GM21529 (cell line): ENCODE measurements around the gene SAP30BP.

Experiments
- ATAC-seq: cut with Tn5 transposase; IDR thresholded peaks from one replicate; pipeline ENCODE4 v1.9.1; 2021; ENCODE audit not compliant: unreplicated experiment

Gene SAP30BP

DNA sequence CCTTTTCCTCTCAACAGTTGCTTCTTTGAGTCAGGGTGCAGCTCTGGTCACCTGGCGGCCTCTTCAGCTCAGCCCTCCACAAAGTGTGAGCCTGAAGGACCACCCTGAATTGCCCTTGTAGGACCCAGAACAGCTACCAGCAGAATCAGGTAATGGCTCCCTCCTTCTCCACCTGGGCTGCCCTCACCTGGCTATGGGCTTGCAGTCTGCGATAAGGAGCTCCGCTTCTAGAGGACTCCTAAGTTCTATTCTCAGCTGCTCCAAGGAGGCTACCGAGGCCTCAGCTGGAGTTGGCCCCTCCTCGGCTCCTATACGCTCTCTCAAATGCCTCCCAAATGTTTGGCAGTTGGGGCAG is 20.5 kb upstream of the SAP30BP start:
- no peak for ATAC-seq

- no peak for ATAC-seq
Observed at GRCh38 chr17:75647061-75647460, 20.1 kb upstream of the SAP30BP start.

- ATAC-seq: no peak
Observed at GRCh38 chr17:75647921-75648320, 19.2 kb upstream of the SAP30BP start.

- no peak for ATAC-seq
Observed at GRCh38 chr17:75649687-75650086, 17.5 kb upstream of the SAP30BP start.

DNA sequence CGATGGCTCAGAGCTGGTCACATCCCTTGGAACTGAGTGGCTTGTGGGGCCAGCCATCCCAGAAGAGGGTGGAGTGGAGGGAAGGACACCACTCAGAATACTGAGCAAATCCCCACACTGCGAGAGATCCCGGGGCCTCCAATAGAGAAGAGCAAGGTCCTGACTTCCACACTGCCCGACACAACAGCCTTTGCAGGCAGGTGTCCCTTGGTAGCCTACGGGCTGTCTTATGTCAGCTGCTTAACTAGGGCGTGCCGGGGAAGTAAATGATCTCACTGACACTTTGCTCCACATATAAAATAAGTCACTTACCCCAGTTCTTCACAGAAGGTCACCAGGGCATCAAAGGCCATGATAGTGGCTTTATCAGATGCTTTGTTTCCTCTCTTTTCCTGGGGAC is 16.3 kb upstream of the SAP30BP start:
- ATAC-seq: no peak

DNA sequence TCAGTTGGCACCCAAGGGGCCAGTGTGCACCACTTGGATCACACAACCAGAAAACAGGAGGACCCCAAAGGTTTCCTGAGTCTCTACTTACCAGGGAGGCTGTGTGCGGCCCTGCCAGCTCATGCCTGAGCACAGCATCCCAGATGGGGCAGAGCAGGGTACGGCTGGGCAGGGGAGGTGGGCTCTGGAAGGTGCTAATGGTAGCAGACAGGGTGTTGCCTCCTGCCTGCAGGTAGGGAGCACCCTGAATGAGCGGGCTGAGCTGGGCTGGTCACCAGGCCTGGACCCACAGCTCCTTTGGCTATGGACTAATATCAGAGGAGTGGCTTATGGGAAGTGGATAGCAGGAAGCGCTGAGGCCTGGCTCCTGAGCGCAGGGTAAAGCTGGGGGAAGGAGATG is 14.8 kb upstream of the SAP30BP start:
- ATAC-seq: no peak

DNA sequence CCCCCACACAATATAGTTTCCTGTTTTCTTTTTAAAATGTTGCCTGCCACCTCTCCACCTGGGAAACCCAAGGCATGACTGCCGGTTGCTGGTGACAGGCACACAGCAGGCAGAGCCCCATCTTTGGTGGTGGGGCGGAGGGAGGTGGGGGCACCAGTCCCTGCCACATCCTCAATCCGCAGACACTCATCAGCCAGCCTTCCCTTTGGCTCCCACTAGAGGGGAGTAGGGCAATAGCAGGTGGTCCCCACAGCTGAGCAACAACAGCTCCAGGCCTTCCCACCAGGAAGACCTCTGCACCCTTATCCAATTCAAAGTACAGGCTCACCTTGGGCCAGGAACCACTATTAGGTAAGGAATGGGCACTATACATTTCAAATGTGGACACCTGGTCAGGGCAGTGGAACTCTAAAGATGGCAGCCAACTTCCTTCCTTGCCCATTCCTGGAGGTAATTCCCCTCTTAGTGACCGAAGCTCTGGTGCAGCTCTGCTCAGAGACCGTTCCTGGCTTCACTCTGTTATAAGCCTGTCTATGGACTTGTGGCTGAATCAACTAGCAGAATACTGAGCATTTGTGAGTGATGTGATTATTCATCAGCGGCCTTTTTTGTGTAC is 14.1 kb upstream of the SAP30BP start:
- ATAC-seq: no peak

- no peak for ATAC-seq
Observed at GRCh38 chr17:75654176-75654575, 13.0 kb upstream of the SAP30BP start.

GRCh38 chr17:75658237-75658636 is 8.9 kb upstream of the SAP30BP start:
- ATAC-seq: no peak

GRCh38 chr17:75661531-75661930 is 5.6 kb upstream of the SAP30BP start:
- no peak for ATAC-seq

DNA sequence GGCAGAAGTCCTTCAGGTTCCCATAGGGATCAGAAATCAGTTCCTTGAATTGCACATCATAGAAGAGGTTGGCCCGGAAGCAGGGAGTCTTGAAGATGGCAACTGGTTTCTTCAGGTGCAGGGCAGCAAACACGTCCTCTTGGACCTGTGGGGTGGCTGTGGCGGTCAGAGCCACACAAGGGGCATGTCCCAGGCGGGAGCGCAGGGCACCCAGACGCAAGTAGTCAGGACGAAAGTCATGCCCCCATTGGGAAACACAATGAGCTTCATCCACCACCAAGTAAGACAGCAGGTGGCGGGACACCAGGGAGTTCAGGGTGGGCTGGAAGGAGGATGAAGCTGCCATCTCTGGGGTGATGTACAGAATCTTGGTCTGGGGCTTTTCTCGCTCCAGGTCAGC is 4.6 kb upstream of the SAP30BP start:
- no peak for ATAC-seq

DNA sequence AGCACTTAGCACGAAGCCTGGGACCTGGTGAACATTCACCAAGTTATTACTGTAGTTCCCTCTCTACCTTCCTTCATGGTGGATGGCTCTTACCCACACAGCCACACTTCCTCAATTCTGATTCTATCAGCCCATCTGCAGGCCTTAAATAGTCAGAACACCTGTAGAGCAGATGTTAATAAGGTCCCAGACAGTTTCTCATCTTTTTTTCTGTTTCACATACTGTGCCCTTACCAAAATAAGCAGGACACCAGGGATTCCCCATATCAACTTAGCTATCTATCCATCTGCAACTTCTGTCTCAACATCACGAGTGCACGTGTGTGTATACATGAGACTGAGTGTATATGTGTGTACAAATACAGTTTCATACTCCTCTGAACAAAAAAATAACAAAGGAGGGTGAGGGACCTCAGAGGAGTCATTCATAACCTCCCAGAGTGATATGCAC is 3.0 kb upstream of the SAP30BP start:
- ATAC-seq: peak; percentile 67

GRCh38 chr17:75665981-75666380 is 1.2 kb upstream of the SAP30BP start:
- no peak for ATAC-seq

DNA sequence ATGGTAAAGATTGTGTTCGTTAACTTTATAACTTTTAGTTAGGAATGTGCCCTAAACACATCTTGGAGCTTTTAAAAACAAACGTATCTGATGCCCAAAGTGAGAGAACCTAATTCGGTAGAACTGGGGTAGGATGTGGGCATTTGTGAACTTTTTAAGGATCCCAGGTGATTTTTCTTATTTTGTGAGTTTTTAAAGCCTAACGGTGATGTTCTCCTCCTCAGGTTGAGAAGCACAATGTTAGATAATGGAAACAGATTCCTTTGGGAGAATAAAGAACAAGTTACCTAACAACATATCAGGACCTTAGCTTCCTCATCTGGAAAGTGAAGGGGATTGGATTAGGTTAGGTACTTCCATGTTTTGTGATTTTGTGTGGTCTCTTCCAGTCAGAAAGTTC is 687 bp downstream of the SAP30BP start:
- ATAC-seq: no peak

DNA sequence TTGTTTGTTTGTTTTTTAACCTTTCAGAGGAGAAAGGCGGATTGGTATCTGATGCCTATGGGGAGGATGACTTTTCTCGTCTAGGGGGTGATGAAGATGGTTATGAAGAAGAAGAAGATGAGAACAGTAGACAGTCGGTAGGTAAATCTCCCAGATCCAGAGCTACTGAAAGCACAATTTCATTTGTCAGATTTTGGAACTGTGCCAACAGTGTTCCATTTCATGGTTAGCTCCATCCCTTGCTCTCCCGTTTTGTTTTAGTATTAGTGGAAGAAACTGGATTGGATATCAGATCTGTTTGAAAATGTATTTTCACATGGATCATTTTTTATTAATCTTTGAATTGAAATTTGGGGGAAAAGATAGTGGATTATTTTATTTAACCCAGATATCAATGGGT is 1.4 kb downstream of the SAP30BP start:
- ATAC-seq: no peak

DNA sequence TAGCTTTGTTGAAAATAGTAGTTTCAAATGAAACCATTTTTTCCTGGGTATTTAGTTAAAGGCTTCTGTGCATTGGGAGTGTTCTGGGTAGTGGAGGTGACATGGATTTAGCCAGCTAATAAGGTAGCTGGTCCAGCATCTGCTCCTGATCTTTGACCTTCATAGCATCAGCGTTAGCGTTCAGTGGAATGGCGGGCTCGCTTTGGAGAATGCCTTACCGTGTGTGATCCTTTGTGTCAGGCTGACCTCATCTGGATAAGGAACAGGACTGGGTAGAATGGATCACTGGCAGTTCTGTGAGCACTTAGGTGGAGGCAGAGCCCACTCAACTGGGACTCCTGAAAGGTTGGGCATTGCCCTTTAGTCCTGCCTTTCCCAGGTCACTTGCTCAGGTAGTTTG is 3.7 kb downstream of the SAP30BP start:
- ATAC-seq: no peak

- ATAC-seq: no peak
Observed at GRCh38 chr17:75672011-75672410, 4.9 kb downstream of the SAP30BP start.

DNA sequence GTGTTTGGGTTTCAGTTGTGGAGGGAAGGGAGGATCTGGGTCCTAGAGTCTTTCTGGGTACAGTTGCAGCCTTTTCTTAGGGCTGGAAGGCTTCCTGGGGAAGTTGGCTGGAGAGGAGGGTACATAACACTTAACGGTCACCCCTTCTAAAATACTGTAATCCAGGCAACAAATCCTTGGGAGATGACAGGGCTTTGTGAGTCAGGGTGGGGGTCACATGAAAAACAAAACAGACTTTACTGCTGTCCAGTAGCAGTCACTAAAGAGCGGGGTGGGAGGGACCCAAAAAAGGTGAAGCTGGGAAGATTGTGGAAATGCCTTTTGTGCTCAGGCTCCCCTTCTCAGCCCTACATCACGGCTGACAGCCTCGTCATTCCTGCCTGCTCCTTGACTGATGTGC is 6.3 kb downstream of the SAP30BP start:
- ATAC-seq: no peak

GRCh38 chr17:75676461-75676860 is 9.3 kb downstream of the SAP30BP start:
- no peak for ATAC-seq

GRCh38 chr17:75679706-75680211 is 12.6 kb downstream of the SAP30BP start:
- ATAC-seq: no peak

GRCh38 chr17:75680431-75680830 is 13.3 kb downstream of the SAP30BP start:
- ATAC-seq: no peak

GRCh38 chr17:75681289-75681688 is 14.2 kb downstream of the SAP30BP start:
- no peak for ATAC-seq

GRCh38 chr17:75683583-75683982 is 16.4 kb downstream of the SAP30BP start:
- no peak for ATAC-seq
